HG03064 (cell line): ENCODE data around the gene TCF12.

Experiments
- ATAC-seq: cut with Tn5 transposase; IDR thresholded peaks from one replicate; pipeline ENCODE4 v1.9.1; 2021; ENCODE audit warnings: low read depth; ENCODE audit not compliant: unreplicated experiment

TCF12 gene

DNA sequence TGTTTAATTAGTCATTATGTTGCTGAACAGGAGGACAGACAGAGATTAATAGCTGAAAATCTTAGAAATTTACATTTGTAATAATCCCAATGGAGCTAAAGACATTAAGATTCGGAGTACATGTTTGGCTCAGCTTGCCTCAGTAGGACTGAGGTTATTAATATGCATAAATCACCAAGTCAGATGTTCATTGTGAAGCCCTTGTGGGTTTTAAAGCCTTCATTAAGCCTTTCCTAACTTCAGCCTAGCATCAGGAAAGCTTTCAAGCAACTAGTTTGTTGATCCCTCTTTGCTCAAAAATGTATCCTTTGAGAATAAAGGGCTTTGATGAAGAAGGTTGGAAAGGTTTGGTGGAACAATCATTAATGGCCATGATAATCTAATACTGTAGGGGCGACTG, 279.7 kb downstream of the TCF12 start:
- no peak for ATAC-seq

DNA sequence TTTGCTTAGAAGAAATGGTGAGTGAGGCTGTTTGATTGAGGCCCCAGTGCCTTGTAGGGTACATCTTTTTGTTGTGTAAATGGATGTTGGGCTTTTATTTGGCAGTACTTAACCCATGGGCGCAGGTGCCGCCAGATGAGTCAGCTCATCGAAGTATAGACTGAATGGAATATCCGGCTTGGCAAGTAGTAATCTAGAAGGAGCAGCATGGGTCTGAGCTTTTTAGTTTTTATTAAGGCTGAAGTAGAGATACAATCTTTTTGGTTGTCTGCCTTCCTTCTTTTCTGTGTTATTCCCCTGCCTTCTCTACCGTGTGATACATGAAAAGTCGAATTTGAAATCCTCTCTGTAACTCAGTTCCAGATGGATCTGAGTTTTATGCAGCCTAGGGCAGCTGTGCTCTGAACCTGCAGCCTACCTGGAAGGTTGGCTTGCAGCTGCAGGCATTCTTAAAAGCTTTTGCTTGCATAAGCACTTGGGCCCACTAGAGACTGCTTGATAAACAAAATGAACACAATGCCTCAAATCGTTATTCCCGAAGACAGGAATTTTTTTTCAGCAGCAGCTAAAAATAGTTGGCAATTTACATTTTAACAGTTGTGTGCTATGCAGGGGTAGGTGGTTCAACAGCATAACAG, 280.3 kb downstream of the TCF12 start:
- ATAC-seq: no peak

DNA sequence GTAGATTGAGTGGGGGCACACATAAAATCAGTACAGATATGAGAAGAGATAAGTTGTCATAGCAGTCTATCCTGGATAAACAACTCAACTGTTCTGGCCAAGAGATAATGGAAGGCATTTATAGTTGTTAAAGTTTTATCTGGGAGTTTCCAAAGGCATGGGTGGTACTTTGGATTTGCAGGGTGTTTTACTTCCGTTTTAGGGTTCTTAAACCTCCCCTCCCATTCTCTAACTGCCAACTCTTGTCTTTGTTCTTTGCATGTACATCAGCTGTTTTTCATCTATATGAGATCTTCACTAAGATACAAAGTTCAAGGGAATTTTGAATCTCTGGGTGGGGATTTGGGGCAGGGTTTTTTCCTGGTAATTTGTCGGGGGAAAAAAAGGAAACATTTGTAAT, 283.1 kb downstream of the TCF12 start:
- no peak for ATAC-seq

DNA sequence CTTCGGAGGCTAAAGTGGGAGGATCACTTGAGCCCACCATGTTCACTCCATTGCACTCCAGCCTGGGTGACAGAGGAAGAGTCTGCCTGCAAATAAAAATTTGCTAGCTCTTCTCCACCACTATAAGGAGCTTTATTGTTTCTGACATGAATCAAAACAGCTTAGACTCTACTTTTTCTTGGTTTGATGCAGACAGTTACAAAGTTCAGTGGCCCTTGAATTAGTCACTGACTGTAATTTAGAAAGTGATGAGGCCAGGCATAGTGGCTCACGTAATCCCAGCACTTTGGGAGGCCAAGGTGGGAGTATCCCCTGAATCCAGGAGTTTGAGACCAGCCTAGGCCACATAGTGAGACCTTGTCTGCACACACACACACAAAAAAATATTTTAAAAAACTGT, 285.5 kb downstream of the TCF12 start:
- ATAC-seq: no peak

DNA sequence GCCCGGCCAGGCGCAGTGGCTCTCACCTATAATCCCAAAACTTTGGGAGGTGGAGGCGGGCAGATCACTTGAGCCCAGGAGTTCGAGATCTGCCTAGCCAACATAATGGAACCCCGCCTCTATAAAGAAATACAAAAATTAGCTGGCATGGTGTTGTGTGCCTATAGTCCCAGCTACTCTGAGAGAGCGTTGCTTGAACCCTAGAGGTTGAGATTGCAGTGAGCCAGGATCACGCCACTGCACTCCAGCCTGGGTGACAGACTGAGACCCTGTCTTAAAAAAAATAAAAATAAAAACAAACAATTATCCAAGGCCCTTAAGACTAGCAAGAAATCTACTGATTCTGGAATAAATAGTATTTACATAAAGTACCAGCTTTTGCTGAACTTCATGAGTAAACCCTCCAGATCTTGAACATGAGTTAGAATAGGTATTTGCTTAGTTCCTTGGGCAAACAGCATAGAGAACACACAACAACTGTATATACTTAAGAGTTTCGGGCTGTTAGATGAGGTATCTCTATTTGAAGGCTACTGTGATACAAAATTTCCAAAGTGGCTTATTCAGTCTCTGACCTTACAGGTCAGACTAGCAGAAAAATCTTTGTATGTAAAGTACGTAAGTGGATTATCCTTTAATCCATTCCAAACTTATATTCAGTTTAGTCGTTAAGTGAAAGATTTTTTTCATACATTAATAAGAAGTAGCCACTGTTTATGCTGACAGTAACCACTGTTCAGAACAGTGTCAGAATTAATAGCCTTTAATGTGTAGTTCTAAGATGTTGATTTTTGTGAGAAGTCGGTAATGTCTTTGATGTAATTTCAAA, 286.8 kb downstream of the TCF12 start:
- no peak for ATAC-seq

DNA sequence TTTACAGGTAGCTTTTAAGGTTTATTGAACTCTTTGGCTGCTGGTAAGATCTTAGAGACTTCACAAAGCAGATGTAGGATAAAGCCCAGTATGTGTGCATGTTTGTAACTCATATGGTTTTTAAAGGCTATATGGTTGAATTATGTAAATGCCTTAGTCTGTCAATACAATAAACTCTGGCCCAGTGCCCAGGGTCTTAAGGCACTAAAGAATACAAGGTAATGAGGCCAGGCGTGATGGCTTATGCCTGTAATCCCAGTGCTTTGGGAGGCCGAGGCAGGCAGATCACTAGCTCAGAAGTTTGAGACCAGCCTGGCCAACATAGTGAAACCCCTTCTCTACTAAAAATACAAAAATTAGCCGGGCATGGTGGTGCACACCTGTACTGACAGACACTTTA, 287.6 kb downstream of the TCF12 start:
- ATAC-seq: no peak

DNA sequence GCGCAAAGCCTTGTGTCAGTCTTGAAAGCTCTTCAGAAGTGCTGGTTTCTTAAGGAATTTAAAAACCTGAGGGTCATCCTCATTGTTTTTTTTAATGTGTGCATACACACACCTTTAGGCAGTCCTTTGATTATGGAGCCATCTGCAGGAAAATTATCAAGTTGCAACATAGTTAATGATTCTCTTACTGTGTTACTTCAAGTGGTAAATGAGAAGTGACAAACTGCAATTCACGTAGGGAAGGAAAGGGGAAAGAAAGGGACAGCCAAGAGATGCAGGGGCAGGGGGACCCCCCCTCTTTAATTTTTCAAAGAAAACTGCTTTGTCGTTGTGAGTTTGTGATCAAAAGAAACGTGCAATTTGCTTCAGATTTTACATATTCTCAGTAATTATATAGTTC, 295.4 kb downstream of the TCF12 start:
- no peak for ATAC-seq

DNA sequence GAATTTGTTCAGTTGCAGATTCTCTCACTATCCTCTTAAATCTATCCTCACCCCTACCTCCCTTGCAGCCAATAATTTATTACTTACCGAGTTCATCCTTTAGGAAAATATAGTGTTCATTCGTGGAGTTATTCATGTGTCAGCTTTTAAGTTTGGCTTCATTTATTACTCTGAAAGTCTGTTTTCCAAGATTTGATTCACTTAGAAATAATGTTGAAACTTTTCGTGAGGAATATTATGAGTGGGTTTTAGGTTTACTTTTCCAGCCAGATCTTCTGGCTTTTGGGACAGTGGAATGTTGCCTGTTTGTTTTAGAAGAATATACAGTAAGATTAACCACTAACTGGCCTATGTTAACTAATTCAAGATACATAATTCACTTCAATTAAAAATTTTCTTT, 296.9 kb downstream of the TCF12 start:
- no peak for ATAC-seq

DNA sequence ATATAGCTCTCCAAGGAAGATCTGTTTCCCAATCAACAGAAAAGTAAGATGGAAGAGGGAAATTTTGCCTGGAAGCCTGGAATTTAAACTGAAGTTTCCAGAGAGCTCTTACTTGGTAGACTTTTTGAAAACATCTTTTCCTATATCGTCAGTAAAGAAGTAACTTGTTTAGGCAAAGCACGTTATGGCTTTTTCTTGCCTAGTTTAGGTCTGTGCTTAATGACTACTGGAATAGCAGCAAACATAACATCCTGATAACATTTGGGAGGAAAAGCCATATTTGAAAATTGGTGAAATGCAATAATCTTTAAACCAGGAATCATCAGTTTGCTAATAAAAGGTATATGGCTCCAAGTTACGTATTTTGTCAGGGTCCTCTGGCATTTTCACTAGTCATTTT, 297.4 kb downstream of the TCF12 start:
- no peak for ATAC-seq

DNA sequence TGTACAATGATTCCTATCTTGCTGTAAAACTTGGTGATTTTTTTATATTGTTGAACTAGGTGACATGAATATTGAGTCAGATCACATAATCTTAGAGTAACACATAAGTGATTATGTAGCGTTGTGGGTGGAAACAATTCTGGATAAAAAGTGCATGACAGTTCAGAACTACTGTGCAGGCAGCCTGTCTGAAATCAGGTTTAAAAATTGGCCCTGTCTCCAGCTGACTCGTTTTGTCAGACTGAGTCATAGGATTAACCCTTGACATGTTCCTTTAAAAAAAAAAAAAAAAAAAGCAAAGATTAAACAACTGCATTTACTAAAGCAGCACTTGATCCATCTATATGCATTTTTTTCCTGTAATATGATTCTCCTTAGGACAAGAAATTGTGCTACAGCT, 297.8 kb downstream of the TCF12 start:
- ATAC-seq: no peak

DNA sequence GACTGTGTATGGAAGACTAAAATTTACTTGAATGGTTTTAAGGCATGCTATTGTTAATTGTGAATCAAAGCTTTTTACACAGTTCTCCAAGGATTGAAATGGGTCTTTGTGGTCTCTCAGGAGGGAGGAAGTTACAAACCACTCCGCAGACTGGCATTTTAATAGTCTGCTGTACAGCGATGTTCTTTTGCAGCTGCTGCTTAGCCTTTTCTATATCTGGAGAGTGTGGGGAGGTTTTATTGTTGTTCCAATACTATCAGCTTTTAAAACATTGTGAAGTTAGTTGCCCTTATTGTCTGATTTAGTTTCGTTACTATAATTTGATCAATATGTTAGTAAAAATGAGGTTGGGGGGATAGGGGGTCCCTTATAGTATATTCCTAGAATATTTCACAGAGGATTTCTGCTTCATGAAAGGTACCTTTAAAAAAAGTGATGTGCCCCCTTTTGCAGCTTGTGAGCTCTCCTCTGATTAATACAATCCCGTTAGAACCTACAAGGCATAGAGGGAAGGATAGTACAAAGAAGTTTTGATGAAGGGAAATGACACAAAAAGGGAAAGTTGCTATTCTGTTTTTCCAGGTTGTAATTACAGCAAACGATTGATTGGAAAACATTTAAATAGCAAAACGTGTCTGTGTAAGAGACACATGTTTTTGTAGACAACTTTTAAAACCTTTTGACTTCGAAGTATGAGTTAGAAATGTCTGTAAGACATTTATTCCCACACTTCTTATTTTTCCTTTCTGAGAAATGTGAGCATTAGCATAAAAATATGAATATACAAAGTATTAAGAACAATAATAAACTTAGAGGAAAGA, 299.5 kb downstream of the TCF12 start:
- ATAC-seq: no peak

DNA sequence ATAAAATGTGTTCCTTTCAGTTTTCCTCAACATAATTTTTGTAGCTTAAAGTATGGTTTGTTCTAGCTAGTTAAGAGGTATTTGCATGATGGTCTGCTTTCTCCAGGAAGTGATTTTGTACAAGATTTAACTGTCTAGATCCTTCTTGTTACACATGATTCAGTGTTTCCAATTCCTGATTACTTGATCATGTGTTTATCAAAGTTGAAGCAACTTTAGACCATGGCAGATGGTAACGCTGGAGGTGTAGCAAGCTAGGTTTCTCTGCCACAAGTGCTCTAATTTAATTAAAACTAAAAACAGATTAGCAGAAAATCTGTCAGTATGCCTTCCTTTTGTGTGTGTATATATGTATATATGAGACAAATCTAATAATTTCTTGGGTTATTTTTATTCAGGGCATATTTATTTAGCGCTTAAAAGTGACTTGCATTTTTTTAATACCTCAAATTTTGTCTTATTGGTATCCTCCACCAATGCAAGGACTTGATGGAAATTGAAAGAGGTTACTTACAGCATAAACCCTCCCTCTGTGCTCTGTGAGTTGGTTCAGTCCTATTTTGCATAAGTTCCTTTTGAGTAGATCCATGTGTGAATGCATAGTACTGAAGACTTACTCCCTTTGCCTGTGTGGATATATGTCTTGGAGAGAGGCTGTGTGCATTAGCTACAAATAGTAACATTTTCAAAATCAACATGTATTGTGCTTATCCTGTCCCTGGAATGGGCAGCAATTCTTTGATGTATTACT, 300.6 kb downstream of the TCF12 start:
- no peak for ATAC-seq

DNA sequence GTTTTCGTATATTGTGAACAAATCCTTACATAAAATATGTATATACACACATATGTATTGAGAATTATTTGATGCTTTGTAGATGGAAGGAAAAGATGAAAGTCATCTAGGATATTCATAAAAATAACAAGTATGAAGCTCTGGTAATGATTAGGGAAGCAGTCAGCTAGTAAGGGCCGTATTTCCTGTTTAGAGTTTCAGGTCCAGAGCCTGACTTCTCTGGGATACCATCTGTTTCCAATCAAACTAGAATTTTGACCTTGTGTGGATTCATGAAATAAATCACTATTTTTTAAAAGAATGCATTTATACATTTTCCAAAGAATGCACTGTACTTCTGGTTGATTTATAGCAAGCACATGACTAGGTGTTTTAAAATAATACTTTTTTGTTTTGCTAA, 301.8 kb downstream of the TCF12 start:
- no peak for ATAC-seq

DNA sequence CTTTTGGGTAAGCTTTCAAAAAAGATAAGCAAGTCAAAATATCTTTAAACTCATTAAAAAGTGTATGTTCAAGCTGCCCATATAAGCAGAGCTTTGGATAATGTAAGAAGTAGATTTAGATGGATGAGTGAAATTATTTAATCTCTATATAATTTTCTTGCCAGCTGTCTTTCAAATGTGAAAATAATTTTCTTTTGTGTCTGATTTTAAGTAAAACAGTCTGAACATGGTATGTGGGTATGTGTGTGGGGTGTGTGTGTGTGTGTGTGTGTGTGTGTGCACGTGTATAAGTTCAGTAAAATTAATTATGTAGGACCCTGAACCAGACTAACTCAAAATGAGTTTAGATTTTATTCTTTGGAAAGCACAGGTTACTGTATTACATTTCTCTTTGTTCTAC, 302.7 kb downstream of the TCF12 start:
- ATAC-seq: no peak

DNA sequence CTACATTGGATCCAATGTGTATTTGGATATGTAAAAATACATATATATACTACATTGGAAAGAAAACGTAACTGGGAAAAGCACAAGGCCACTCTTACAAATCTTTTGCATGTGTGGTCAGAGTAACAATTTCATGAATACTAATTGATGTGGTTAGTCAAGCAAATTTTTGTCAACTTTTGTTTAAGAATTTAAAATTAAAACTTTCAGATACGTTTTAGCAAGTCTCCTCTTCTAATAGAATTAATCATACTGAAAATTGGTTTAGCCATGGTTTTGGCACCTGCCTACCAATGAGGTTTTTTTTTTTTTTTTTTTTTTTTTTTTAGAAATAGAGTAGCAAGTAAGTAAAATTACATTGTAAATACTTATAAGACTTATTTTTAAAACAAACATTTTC, 304.9 kb downstream of the TCF12 start:
- no peak for ATAC-seq

DNA sequence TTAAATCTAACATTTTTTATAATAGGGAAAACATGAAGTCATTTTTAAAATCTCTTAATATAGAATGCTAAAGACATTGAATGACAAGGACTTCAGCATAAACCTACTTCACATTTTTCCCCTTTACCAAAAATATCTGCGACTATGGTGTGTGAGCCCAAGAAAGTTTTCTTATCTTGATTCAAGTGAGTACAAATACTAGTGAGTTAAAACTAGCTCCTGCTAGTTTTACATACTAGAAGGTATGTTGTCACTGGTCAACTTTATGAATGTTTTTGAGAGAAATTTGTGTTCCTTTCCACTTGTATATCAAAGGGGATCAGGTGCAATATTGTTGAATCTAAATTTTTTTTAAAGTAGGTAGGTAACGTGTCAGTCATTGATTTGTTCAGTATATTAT, 305.4 kb downstream of the TCF12 start:
- ATAC-seq: no peak

DNA sequence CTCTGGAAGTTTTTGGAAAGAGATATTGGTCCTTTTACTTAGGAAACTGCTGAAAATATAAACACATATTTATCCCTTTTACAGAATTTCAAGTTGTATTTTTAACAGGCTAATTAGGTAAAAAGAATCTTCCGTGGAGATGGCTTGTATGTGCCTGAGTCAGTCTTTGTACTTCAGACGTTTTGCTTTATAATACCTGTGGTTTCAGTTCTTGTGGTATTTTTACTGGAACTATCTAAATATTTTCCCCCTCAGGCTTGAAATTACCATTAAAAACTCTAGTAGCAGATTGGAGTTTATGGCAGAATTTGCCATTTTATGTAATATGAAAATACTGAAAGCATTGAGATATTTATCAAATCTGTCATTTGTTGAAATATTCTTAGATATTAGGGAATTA, 306.2 kb downstream of the TCF12 start:
- no peak for ATAC-seq

DNA sequence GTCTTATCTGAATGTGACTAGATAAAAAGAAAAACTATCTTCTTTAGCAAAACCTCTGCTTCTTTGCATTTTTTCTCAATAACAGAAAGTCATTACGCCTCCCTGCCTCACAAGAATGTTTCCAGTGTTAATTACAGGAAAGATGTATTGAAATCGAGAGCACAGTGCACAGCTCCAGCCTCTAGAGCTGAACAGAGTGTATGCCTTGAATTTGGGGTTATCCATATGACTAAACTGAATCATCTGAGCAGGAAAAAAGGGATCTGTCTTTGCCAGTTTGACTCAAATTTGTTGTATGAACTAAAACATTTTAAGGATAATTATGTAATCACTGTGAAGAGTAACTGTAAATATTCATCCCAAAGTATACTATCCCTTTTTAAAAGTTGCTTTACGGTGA, 308.7 kb downstream of the TCF12 start:
- ATAC-seq: no peak

DNA sequence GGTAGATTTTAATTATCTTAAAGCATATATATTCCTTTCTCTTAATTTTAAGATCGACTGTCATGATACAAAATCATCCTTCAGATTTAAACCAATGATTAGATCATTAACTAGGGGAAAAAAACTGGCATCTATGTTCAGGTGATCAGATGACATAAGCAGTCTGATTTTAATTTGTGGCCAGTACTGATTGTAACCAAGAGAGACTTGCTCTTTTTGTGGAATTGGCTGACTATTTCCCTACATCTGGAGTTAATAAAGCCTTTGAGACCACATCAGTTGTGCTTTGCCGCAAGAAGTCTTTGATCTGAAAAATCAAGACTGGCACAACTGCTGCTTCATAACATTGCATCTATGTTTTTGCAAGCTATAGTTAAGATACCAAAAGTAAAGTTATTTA, 309.5 kb downstream of the TCF12 start:
- ATAC-seq: no peak

DNA sequence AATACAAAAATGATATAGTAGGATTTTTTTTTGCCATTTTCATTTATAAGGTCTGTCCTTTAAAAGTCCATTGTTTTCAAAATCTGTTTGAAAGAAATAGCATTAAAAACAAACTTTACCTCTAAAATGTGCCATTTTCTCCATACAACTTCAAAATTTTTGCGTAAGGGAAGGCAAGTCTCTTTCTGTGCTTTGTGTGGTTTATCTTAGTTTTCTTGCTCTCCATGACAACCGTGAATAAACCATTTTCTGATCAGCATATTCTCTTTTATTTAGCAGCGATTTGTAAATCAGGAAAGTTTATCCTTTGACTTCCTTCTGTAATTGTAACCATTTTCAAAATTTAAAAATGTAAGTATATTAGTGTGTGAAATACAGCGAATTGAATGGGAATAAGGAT, 310.0 kb downstream of the TCF12 start:
- ATAC-seq: no peak

DNA sequence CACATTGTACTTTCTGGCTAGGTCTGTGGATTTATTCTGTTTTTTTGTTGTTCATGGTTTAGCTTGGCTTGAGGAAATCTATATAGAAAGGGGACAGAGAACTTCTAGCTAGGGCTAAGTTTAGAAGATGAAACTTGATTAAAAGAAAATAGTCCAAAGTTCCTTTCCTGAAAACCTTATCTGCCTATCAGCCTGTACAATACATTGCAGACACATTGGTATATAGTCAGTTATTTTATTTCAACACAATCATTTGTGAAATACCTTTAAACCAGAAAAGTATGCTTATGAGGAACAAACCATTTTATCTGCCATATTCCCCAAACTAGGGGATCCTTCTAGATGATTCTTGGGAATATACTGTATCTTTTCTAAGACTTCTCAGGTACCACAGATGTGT, 310.6 kb downstream of the TCF12 start:
- no peak for ATAC-seq
